Measurements from ENCODE around the gene CASP8AP2.
A peak's percentile ranks its signal among the peaks of the same experiment; 100 is the strongest.
"Not testable (repeated sequence)": the region's sequence is repeated elsewhere in the genome, so short reads cannot be mapped to it uniquely, and the experiment has no call there.

CASP8AP2 gene

GRCh38 chr6:89873721-89874120, 44.0 kb downstream of the CASP8AP2 start:
- no peak for DNase-seq (ENCODE audit: low spot score)
- CTCF ChIA-PET: interaction anchor here (0.6 kb wide), 2 partner anchors 464 to 728 kb away, joined by 3 to 8 read pairs; partner anchors contain the start of gene PM20D2
- POLR2A ChIA-PET (ENCODE audit: low non-redundant PET): no interaction called here
- no peak overlapping the region for H3K27ac ChIP-seq
- no peak for TF ChIP-seq CTCF (conservative IDR thresholded peaks at IDR 0.05; ENCODE audit: low read depth)

GRCh38 chr6:89874438-89874837, 44.8 kb downstream of the CASP8AP2 start:
- ChIA-PET POLR2A (ENCODE audit: low non-redundant PET) (no interaction called here), CTCF (no interaction called here)
- no peak overlapping the region for H3K27ac ChIP-seq
- TF ChIP-seq CTCF (conservative IDR thresholded peaks at IDR 0.05; ENCODE audit: low read depth): no peak
- DNase-seq (ENCODE audit: low spot score): no peak

GRCh38 chr6:89886378-89887120, 56.9 kb downstream of the CASP8AP2 start:
- ChIA-PET POLR2A (ENCODE audit: low non-redundant PET) (no interaction called here), CTCF (no interaction called here)

GRCh38 chr6:89887452-89888137, 57.9 kb downstream of the CASP8AP2 start:
- POLR2A ChIA-PET (ENCODE audit: low non-redundant PET): no interaction called here
- DNase-seq (ENCODE audit: low spot score): no peak
- TF ChIP-seq CTCF (conservative IDR thresholded peaks at IDR 0.05; ENCODE audit: low read depth): no peak
- CTCF ChIA-PET: interaction anchor here (0.8 kb wide), 1 partner anchor 34 kb away, joined by 8 read pairs; no protein-coding TSS in a partner anchor
- H3K27ac ChIP-seq: no peak overlapping the region

More at GRCh38 chr6:89886378-89887120, 56.9 kb downstream of the CASP8AP2 start:
- no peak overlapping the region for H3K27ac ChIP-seq
- no peak for DNase-seq (ENCODE audit: low spot score)
- TF ChIP-seq CTCF (conservative IDR thresholded peaks at IDR 0.05; ENCODE audit: low read depth): no peak

- ChIA-PET CTCF (interaction anchor here (0.8 kb wide), 1 partner anchor 33 kb away, joined by 8 read pairs; no protein-coding TSS in a partner anchor), POLR2A (ENCODE audit: low non-redundant PET) (no interaction called here)
- no peak overlapping the region for H3K27ac ChIP-seq
- TF ChIP-seq CTCF (conservative IDR thresholded peaks at IDR 0.05; ENCODE audit: low read depth): no peak
- no peak for DNase-seq (ENCODE audit: low spot score)
Observed at GRCh38 chr6:89888138-89888514, 58.4 kb downstream of the CASP8AP2 start.

GRCh38 chr6:89888871-89889270, 59.2 kb downstream of the CASP8AP2 start:
- no peak for TF ChIP-seq CTCF (conservative IDR thresholded peaks at IDR 0.05; ENCODE audit: low read depth)
- no peak overlapping the region for H3K27ac ChIP-seq
- CTCF ChIA-PET: no interaction called here
- peak; percentile 21 for DNase-seq (ENCODE audit: low spot score)
- POLR2A ChIA-PET (ENCODE audit: low non-redundant PET): no interaction called here

GRCh38 chr6:89890845-89891528, 61.3 kb downstream of the CASP8AP2 start:
- DNase-seq (ENCODE audit: low spot score); H3K27ac ChIP-seq; POLR2A ChIA-PET (ENCODE audit: low non-redundant PET): not testable (repeated sequence)
- CTCF ChIA-PET: interaction anchor here (0.6 kb wide), 1 partner anchor 354 kb away, joined by 3 read pairs; no protein-coding TSS in a partner anchor

GRCh38 chr6:89892577-89892976, 62.9 kb downstream of the CASP8AP2 start:
- POLR2A ChIA-PET (ENCODE audit: low non-redundant PET); CTCF ChIA-PET; H3K27ac ChIP-seq; DNase-seq (ENCODE audit: low spot score): not testable (repeated sequence)

All from RWPE1 (cell line).